Subcutaneous abdominal adipose tissue (tissue), 5 donors: ENCODE measurements around the gene CALB2.
"Not testable (repeated sequence)": the region's sequence is repeated elsewhere in the genome, so short reads cannot be mapped to it uniquely, and the experiment has no call there.

Experiments used
- H3K27ac ChIP-seq: one replicate; pipeline ENCODE4 v1.7.0; 2013; ENCODE audit warnings: low read depth, mild to moderate bottlenecking, inconsistent platforms, low read length, moderate library complexity
- H3K27me3 ChIP-seq, 5 donors: one replicate each; pipeline ENCODE4 v1.7.0; 2013; ENCODE audit warnings: low read length in 5 of 5, inconsistent platforms in 1 of 5; ENCODE audit not compliant: control insufficient read depth in 5 of 5, insufficient read depth in 4 of 5
- H3K36me3 ChIP-seq, 5 donors: one replicate each; pipeline ENCODE4 v1.7.0; 2013; ENCODE audit warnings: low read length in 5 of 5; ENCODE audit not compliant: control insufficient read depth in 5 of 5, insufficient read depth in 5 of 5
- H3K4me1 ChIP-seq, 5 donors: one replicate each; pipeline ENCODE4 v1.7.0; 2013; ENCODE audit warnings: low read length in 5 of 5, mild to moderate bottlenecking in 3 of 5, moderate library complexity in 1 of 5; ENCODE audit not compliant: control insufficient read depth in 5 of 5, insufficient read depth in 5 of 5
- H3K4me3 ChIP-seq, 5 donors: one replicate each; pipeline ENCODE4 v1.7.0; 2013; ENCODE audit warnings: low read length in 5 of 5, low read depth in 1 of 5
- H3K9ac ChIP-seq, 5 donors: one replicate each; pipeline ENCODE4 v1.7.0; 2013; ENCODE audit warnings: low read length in 5 of 5, mild to moderate bottlenecking in 4 of 5, moderate library complexity in 3 of 5
- H3K9me3 ChIP-seq, 5 donors: one replicate each; pipeline ENCODE4 v1.7.0; 2013; ENCODE audit warnings: low read length in 5 of 5; ENCODE audit not compliant: control insufficient read depth in 5 of 5
- donor health status: healthy.
- donor health status: healthy.
- donor health status: healthy.
- donor health status: healthy.
- donor health status: healthy.

The CALB2 gene

GRCh38 chr16:71351558-71351901 lies 7.0 kb upstream of the CALB2 start:
- Histone ChIP-seq H3K9me3 (peaks cover 0 to 2% (median 0%) of the 10 kb centered on the region in 5 donors), H3K27ac (no peak overlapping the region), H3K4me1 (no peaks in the 10 kb centered on the region), H3K9ac (no peak overlapping the region), H3K36me3 (no peaks in the 10 kb centered on the region), H3K27me3 (peaks cover 0 to 5% (median 3%) of the 10 kb centered on the region in 5 donors), H3K4me3 (no peak overlapping the region)

GRCh38 chr16:71352466-71352865 lies 6.1 kb upstream of the CALB2 start:
- peaks cover 0 to 10% (median 3%) of the 10 kb centered on the region in 5 donors for H3K27me3 ChIP-seq

GRCh38 chr16:71352963-71353460 lies 5.5 kb upstream of the CALB2 start:
- H3K4me3 ChIP-seq, result no peak overlapping the region
- no peak overlapping the region for H3K27ac ChIP-seq
- H3K27me3 ChIP-seq, result peaks cover 0 to 15% (median 3%) of the 10 kb centered on the region in 5 donors
- H3K4me1 ChIP-seq, result peaks cover 3 to 7% (median 4%) of the 10 kb centered on the region in 5 donors
- H3K9me3 ChIP-seq, result peaks cover 0 to 2% (median 0%) of the 10 kb centered on the region in 5 donors
- no peaks in the 10 kb centered on the region for H3K36me3 ChIP-seq
- no peak overlapping the region for H3K9ac ChIP-seq

More at GRCh38 chr16:71352466-71352865, 6.1 kb upstream of the CALB2 start:
- H3K27ac ChIP-seq, result no peak overlapping the region
- no peak overlapping the region for H3K4me3 ChIP-seq
- H3K36me3 ChIP-seq, result no peaks in the 10 kb centered on the region
- peaks cover 0 to 1% (median under 1%) of the 10 kb centered on the region in 5 donors for H3K4me1 ChIP-seq
- H3K9me3 ChIP-seq, result peaks cover 0 to 2% (median 0%) of the 10 kb centered on the region in 5 donors
- no peak overlapping the region for H3K9ac ChIP-seq

GRCh38 chr16:71353736-71354135 lies 4.8 kb upstream of the CALB2 start:
- H3K4me3 ChIP-seq, result no peak overlapping the region
- H3K9ac ChIP-seq, result no peak overlapping the region
- no peaks in the 10 kb centered on the region for H3K36me3 ChIP-seq
- peaks cover 0 to 14% (median 4%) of the 10 kb centered on the region in 5 donors for H3K27me3 ChIP-seq
- peaks cover 0 to 2% (median 0%) of the 10 kb centered on the region in 5 donors for H3K9me3 ChIP-seq
- H3K4me1 ChIP-seq, result peaks cover 3 to 14% (median 11%) of the 10 kb centered on the region in 5 donors
- no peak overlapping the region for H3K27ac ChIP-seq

DNA sequence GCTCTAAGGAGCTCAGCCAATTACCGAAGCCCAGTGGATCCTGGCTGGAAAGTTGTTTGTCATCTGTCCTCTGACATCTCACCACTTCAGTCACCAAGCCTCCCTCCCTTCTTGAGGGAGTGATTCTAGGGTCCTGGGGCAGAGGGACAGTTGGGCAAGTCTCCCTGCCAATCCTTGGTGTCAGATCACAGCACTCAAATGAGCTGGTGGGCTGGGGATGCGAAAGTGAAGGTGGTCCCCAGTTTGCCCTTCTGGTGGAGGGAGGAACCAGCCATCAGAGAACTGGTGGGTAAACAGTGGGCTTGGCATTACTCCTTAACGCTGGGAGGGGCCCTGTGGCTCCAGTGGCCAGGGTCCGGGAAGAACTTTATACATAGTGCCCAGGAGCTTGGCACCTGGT lies 4.4 kb upstream of the CALB2 start:
- Histone ChIP-seq H3K9me3 (peaks cover 0 to 2% (median 0%) of the 10 kb centered on the region in 5 donors), H3K36me3 (no peaks in the 10 kb centered on the region), H3K4me1 (peaks cover 3 to 18% (median 15%) of the 10 kb centered on the region in 5 donors), H3K27ac (no peak overlapping the region), H3K9ac (no peak overlapping the region), H3K4me3 (no peak overlapping the region), H3K27me3 (peaks cover 0 to 18% (median 6%) of the 10 kb centered on the region in 5 donors)

DNA sequence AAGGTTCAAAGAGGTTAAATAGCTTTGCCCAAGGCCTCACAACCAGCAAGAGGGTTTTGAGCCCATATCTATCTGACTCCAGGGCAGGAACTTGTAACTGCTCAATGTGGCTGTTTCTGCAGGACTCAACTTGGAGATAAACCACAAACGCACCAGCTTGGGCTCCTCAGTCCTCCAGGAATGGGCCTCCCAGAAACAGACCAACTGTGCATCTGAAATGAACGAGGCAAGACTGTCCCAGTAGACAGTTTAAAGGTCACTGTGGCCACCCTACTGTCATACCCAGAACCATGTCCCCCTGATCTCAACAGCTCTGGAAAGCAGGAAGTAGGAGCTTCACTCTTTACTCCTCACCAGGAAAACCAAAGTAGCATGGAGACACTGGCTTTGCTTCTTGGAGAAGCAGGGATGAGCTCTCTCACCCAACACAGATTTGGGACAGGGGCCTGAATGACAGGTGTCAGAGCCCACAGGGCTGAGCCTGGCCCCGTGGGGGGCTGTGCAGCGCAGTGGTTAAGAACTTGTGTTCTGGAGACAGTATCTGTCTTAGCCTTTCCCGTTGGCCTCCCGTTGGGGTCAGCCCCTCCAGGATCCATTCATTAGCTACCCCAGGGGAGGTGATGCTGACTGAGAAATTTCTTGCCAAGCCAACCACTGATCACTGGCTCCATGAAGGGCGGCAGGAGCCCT lies 2.3 kb upstream of the CALB2 start:
- Histone ChIP-seq H3K27ac (no peak overlapping the region), H3K9ac (no peak overlapping the region), H3K9me3 (peaks cover 0 to 2% (median 0%) of the 10 kb centered on the region in 5 donors), H3K36me3 (no peaks in the 10 kb centered on the region), H3K27me3 (peaks cover 0 to 21% (median 6%) of the 10 kb centered on the region in 5 donors), H3K4me3 (no peak overlapping the region), H3K4me1 (peaks cover 3 to 34% (median 32%) of the 10 kb centered on the region in 5 donors)

GRCh38 chr16:71356936-71357335 lies 1.6 kb upstream of the CALB2 start:
- not testable (repeated sequence) for H3K27ac ChIP-seq, H3K9ac ChIP-seq, H3K4me3 ChIP-seq, H3K36me3 ChIP-seq, H3K9me3 ChIP-seq
- peaks cover 0 to 21% (median 6%) of the 10 kb centered on the region in 5 donors for H3K27me3 ChIP-seq
- H3K4me1 ChIP-seq, result peaks cover 3 to 42% (median 34%) of the 10 kb centered on the region in 5 donors

- H3K9me3 ChIP-seq, result peaks cover 0 to 2% (median 0%) of the 10 kb centered on the region in 5 donors
- H3K9ac ChIP-seq, result peak overlapping the region in 1 of 5 donors; percentile 52
- H3K4me3 ChIP-seq, result no peak overlapping the region
- H3K27ac ChIP-seq, result no peak overlapping the region
- H3K27me3 ChIP-seq, result peaks cover 0 to 21% (median 6%) of the 10 kb centered on the region in 5 donors
- no peaks in the 10 kb centered on the region for H3K36me3 ChIP-seq
- H3K4me1 ChIP-seq, result peaks cover 3 to 42% (median 34%) of the 10 kb centered on the region in 5 donors
Measured at GRCh38 chr16:71357681-71358080, 842 bp upstream of the CALB2 start.

DNA sequence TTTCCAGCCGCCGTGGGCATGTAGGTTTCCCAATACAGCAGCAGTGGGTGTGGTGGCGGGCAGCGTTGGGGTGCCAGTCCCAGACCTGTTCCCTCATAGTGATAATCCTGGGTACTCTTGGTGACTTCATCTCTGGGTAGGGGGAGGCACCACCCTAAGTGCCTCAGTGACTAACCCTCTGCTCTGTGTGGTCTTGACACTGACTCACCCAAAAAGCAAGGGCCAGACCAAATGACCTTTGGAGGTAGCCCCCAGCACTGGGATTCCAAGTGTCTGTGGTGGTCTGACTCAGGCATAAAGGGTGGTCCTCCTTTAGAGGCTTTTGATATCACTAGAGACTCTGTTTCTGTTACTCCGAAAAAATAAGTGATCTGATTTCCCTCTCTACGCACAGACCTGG lies 908 bp downstream of the CALB2 start:
- Histone ChIP-seq H3K27ac (peak overlapping the region; percentile 88), H3K36me3 (no peaks in the 10 kb centered on the region), H3K4me3 (peak overlapping the region; percentile 55 to 86 (median 73)), H3K9me3 (no peaks in the 10 kb centered on the region), H3K27me3 (peaks cover 0 to 21% (median 6%) of the 10 kb centered on the region in 5 donors), H3K4me1 (peaks cover 3 to 57% (median 46%) of the 10 kb centered on the region in 5 donors), H3K9ac (peak overlapping the region; percentile 48 to 80 (median 65))

- H3K9me3 ChIP-seq, result no peaks in the 10 kb centered on the region
- H3K27me3 ChIP-seq, result peaks cover 0 to 21% (median 2%) of the 10 kb centered on the region in 5 donors
- peaks cover 3 to 66% (median 55%) of the 10 kb centered on the region in 5 donors for H3K4me1 ChIP-seq
- H3K9ac ChIP-seq, result peak overlapping the region in 2 of 5 donors; percentile 78 to 80
- peak overlapping the region; percentile 93 for H3K27ac ChIP-seq
- no peaks in the 10 kb centered on the region for H3K36me3 ChIP-seq
- H3K4me3 ChIP-seq, result peak overlapping the region in 4 of 5 donors; percentile 61 to 86 (median 79)
Measured at GRCh38 chr16:71360378-71360777, 1.9 kb downstream of the CALB2 start.
